ENCODE data around the gene CDON.

GRCh38 chr11:125935618-125936199 lies 127.0 kb downstream of the CDON start:
- no peak for TF ChIP-seq POLR2A (IDR thresholded peaks at IDR 0.05; ENCODE audit: low read length)
- no peak for TF ChIP-seq GATA1 (IDR thresholded peaks at IDR 0.05; ENCODE audit: low read depth, low read length)
